Ishikawa (cell line): ENCODE results near the gene FKBP4.

ENCODE experiments used
- CEBPB ChIP-seq: IDR thresholded peaks from 2 replicates; pipeline ENCODE4 v1.6.1; 2012
- CREB1 ChIP-seq: IDR thresholded peaks from 2 replicates; pipeline ENCODE4 v1.6.1; 2012; ENCODE audit warnings: low read depth
- EGR1 ChIP-seq: IDR thresholded peaks from 2 replicates; pipeline ENCODE4 v1.6.1; 2012
- EP300 ChIP-seq: IDR thresholded peaks from 2 replicates; pipeline ENCODE4 v1.6.1; 2012; ENCODE audit warnings: borderline replicate concordance
- FOXM1 ChIP-seq: IDR thresholded peaks from 2 replicates; pipeline ENCODE4 v1.6.1; 2012; ENCODE audit warnings: low read depth, borderline replicate concordance
- NFIC ChIP-seq: IDR thresholded peaks from 2 replicates; pipeline ENCODE4 v1.6.1; 2012
- RAD21 ChIP-seq: IDR thresholded peaks from 2 replicates; pipeline ENCODE4 v1.6.1; 2012; ENCODE audit warnings: low read depth
- TAF1 ChIP-seq: IDR thresholded peaks from 2 replicates; pipeline ENCODE4 v1.6.1; 2012; ENCODE audit warnings: low read depth, mild to moderate bottlenecking
- TCF12 ChIP-seq: IDR thresholded peaks from 2 replicates; pipeline ENCODE4 v1.6.1; 2012; ENCODE audit warnings: low read depth
- TEAD4 ChIP-seq: IDR thresholded peaks from 2 replicates; pipeline ENCODE4 v1.6.1; 2012
- YY1 ChIP-seq: IDR thresholded peaks from 2 replicates; pipeline ENCODE4 v1.6.1; 2012; ENCODE audit warnings: low read depth
- ZBTB7A ChIP-seq: IDR thresholded peaks from 2 replicates; pipeline ENCODE4 v1.6.1; 2012; ENCODE audit warnings: low read depth
- TF ChIP-seq, protein P1 (sequence below): IDR thresholded peaks from 2 replicates; pipeline ENCODE4 v1.6.1; 2012
- TF ChIP-seq, protein P2 (sequence below): IDR thresholded peaks from 2 replicates; pipeline ENCODE4 v1.6.1; 2012; ENCODE audit warnings: low read depth, mild to moderate bottlenecking
- TF ChIP-seq, protein P3 (sequence below): IDR thresholded peaks from 2 replicates; pipeline ENCODE4 v1.6.1; 2012

Gene FKBP4

DNA sequence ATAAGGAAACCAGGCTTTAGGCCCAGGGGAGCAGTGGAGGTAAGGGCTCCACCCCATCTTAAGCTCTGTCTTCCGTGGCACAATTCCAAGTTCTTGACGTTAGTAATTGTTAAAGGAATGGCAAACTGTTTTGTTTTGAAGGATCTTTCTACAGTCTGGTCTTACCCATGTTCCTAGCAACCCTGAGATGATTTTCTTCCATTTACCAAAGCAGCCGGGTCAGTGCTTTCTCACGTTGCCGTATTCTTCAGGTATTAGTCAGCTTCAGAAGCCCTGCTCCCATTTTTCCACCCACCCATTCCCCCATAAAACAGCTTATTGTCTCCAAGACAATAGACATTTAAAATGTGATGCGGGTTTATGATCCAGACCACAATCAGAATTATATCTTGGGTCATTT is 29.8 kb downstream of the FKBP4 start:
- TF ChIP-seq, protein P1, sequence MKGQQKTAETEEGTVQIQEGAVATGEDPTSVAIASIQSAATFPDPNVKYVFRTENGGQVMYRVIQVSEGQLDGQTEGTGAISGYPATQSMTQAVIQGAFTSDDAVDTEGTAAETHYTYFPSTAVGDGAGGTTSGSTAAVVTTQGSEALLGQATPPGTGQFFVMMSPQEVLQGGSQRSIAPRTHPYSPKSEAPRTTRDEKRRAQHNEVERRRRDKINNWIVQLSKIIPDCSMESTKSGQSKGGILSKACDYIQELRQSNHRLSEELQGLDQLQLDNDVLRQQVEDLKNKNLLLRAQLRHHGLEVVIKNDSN = no peak
- TF ChIP-seq, protein P2, sequence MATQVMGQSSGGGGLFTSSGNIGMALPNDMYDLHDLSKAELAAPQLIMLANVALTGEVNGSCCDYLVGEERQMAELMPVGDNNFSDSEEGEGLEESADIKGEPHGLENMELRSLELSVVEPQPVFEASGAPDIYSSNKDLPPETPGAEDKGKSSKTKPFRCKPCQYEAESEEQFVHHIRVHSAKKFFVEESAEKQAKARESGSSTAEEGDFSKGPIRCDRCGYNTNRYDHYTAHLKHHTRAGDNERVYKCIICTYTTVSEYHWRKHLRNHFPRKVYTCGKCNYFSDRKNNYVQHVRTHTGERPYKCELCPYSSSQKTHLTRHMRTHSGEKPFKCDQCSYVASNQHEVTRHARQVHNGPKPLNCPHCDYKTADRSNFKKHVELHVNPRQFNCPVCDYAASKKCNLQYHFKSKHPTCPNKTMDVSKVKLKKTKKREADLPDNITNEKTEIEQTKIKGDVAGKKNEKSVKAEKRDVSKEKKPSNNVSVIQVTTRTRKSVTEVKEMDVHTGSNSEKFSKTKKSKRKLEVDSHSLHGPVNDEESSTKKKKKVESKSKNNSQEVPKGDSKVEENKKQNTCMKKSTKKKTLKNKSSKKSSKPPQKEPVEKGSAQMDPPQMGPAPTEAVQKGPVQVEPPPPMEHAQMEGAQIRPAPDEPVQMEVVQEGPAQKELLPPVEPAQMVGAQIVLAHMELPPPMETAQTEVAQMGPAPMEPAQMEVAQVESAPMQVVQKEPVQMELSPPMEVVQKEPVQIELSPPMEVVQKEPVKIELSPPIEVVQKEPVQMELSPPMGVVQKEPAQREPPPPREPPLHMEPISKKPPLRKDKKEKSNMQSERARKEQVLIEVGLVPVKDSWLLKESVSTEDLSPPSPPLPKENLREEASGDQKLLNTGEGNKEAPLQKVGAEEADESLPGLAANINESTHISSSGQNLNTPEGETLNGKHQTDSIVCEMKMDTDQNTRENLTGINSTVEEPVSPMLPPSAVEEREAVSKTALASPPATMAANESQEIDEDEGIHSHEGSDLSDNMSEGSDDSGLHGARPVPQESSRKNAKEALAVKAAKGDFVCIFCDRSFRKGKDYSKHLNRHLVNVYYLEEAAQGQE = no peak
- TF ChIP-seq EP300 (no peak), CREB1 (no peak), ZBTB7A (no peak), RAD21 (no peak), NFIC (no peak), CEBPB (no peak), TCF12 (no peak), FOXM1 (no peak), YY1 (no peak), TEAD4 (no peak), EGR1 (no peak), TAF1 (no peak)
- TF ChIP-seq, protein P3, sequence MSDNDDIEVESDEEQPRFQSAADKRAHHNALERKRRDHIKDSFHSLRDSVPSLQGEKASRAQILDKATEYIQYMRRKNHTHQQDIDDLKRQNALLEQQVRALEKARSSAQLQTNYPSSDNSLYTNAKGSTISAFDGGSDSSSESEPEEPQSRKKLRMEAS = no peak

DNA sequence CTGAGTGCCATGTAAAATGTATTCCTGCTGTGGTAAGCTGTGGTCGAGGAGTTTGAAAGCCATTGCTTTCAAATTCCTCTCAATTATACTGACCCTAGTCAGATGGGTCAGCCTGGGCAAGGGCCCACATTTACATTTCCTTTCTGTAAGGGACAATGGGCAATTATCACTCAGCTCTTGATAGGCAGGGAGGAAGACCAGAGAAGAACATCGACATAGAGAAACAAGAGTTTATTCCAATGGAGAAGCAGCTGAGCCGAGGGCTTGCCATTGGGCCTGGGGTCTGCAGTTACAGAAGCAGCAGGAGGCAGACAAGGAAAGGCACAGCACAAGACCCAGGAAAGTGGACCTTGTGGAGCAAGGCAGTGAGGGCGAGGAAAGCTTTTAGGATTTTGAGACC is 30.4 kb downstream of the FKBP4 start:
- TF ChIP-seq NFIC (no peak), TAF1 (no peak)
- TF ChIP-seq, protein P1 = no peak

DNA sequence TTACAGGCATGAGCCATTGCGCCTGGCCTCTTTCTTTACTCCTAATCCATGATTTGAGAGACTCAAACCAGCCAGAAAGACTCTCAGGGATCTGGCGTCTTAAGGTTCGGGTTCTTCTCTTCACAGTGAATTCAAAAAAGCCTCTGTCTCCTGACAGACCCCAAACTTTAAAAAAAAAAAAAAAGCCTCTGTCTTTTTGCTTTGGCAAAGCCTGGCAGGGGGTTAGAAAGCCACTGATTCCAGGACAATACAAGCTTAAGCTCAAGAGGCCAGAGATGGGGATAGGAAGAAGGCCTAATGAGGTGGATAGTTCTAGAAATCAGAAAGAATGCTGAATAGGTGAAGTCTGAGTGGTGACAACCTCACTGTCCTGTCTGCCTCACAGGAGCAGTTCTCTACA is 31.3 kb downstream of the FKBP4 start:
- TF ChIP-seq YY1 = no peak
- TF ChIP-seq EGR1 = no peak
- no peak for TF ChIP-seq CEBPB

DNA sequence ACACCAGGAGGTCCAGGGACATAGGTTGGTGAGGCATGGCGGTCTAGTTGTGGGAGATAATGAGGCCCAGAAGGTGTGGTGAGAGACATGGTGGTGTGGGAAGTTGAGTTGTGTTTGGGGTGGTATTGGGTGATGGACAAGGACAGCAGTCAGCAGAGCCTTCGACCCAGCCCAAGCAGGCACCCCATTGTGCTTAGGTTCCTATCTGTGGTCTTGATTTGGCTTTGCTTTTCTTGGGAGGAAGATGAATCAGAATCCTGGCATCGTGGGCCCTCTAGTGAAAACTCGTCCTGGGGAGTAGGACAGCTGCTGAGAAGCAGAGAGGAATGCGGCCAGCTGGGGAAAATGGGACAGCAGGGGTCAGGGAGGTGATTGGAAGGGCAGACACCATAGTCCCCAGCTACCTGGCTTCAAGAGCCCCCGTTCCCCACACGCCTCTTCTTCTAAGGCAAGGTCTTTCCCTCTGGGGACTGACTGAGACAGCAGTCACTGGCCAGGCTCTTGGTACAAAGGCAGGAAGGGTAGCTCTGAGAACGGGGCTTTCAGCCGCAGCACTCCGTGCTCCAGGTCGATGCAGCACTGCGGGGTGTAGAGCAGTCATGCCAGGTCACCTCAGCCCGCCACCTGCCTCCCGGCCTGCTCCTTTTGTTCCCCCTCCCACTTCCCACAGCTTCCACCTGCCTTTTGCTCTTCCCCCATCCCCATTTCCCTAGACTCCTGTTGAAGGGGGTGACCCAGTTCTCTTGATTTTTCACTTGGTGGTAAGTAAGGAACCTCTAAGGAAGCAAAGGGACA is 32.1 kb downstream of the FKBP4 start:
- TF ChIP-seq, protein P2 = no peak
- TF ChIP-seq FOXM1 (no peak), TEAD4 (no peak), TCF12 (no peak), YY1 (no peak), EGR1 (no peak), EP300 (no peak), ZBTB7A (no peak), CREB1 (no peak), CEBPB (no peak)
- TF ChIP-seq, protein P1 = no peak

DNA sequence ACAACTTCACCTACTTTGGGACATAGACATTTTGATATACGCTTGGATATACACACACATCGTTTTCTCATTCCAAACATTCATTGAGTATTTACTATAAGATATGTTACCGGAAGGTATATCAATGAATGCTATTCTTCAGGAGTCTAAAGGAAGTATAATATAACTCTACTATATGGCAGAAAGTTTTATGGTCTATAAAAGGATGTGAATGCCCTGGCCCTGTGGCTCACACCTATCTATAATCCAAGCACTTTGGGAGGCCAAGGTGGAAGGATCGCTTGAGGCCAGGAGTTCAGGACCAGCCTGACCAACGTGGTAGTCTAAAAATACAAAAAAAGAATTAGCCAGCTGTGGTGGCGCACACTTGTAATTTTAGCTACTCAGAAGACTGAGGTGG is 34.5 kb downstream of the FKBP4 start:
- TF ChIP-seq, protein P1 = no peak
- TF ChIP-seq ZBTB7A (no peak), FOXM1 (no peak)

DNA sequence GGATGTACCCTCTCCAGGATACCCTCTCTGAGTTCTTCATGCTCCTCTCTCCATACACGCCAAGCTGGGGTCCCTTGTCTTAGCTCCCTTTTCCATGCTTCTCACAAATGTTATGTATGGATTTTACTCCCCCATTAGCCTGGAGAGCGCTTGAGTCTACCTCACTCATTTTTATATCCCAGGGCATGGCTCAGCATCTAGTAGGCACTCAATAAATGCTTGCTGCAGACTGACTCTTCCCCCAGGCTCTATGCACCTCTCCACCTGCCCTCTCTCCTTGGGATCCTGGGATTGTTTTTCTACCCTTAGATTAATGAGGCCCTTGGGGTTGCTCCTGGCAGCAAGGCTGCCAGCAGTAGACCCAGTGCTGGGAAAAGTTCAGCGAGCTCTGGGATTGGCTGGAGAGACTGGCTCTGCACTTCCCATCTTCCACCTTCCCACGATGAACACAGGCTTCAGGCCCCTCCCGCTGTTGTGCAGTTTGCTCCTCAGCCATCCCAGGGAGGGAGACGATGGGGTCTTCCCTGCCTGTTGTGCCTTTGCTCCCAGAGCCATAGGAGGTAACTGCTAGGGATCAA is 37.9 kb downstream of the FKBP4 start:
- TF ChIP-seq TEAD4 = no peak
- TF ChIP-seq TCF12 = no peak
- TF ChIP-seq, protein P2 = no peak
- no peak for TF ChIP-seq ZBTB7A
- no peak for TF ChIP-seq CEBPB
- no peak for TF ChIP-seq EGR1
- no peak for TF ChIP-seq YY1
- no peak for TF ChIP-seq FOXM1
- TF ChIP-seq, protein P1 = no peak
- no peak for TF ChIP-seq CREB1
- TF ChIP-seq, protein P3 = no peak
- TF ChIP-seq EP300 = no peak
- TF ChIP-seq TAF1 = no peak
- TF ChIP-seq NFIC = no peak
- TF ChIP-seq RAD21 = no peak
